Prostate gland (tissue), 2 donors: ENCODE data around the gene BICRA.

ENCODE experiments used
- CTCF ChIP-seq, 4 experiments: fragments of 200-600 bp in 2 of 4; fragments of 450-650 bp in 2 of 4; sonication (generic) in 2 of 4; IDR thresholded peaks; 1 replicate in 3 of 4; 2 replicates in 1 of 4; pipeline ENCODE4 v1.5.1; 2016 to 2019; ENCODE audit warnings: antibody characterized with exemption in 4 of 4, mild to moderate bottlenecking in 2 of 4, moderate library complexity in 2 of 4
- POLR2AphosphoS5 ChIP-seq: sonication (generic); formaldehyde crosslinking; IDR thresholded peaks from one replicate; pipeline ENCODE4 v1.6.1; 2017; ENCODE audit warnings: antibody characterized with exemption

- TF ChIP-seq POLR2AphosphoS5 (no peak), CTCF (IDR thresholded peaks at IDR 0.05) (no peak)
Measured at GRCh38 chr19:47714339-47714738, 105.4 kb downstream of the BICRA start.
